Progenitor cell of endocrine pancreas (in vitro differentiated cells): ENCODE results near the gene MYO1A. TPM values are rescaled to one million over a fixed set of nuclear protein-coding genes. Genes with fewer than 3 reads are reported as not detected.

ENCODE experiments used
- DNase-seq: peaks from one replicate; pipeline ENCODE4 v3.0.0; 2021; ENCODE audit warnings: low spot score; ENCODE audit not compliant: unreplicated experiment
- H3K27ac Mint-ChIP-seq: 2 replicates; pipeline ENCODE4 v1.8.0; 2021; ENCODE audit warnings: mild to moderate bottlenecking, moderate library complexity, mixed read lengths
- H3K27me3 Mint-ChIP-seq: 2 replicates; pipeline ENCODE4 v1.8.0; 2021; ENCODE audit warnings: mixed read lengths
- H3K36me3 Mint-ChIP-seq: 2 replicates; pipeline ENCODE4 v1.8.0; 2022; ENCODE audit warnings: mixed read lengths; ENCODE audit not compliant: insufficient read depth
- H3K4me1 Mint-ChIP-seq: 2 replicates; pipeline ENCODE4 v1.8.0; 2021; ENCODE audit warnings: low read depth, mixed read lengths
- H3K4me3 Mint-ChIP-seq: 2 replicates; pipeline ENCODE4 v1.8.0; 2021; ENCODE audit warnings: low read depth, mild to moderate bottlenecking, moderate library complexity, mixed read lengths
- H3K9me3 Mint-ChIP-seq: 2 replicates; pipeline ENCODE4 v1.8.0; 2021; ENCODE audit warnings: low read depth, mixed read lengths
- total RNA-seq: library from RNA; stranded (reverse); gene quantifications from 2 replicates; pipeline ENCODE4 v1.2.1, GENCODE V29; 2021
- TF ChIP-seq, protein P1 (sequence below): fragments of 200-600 bp; sonication (generic); IDR thresholded peaks from one replicate; pipeline ENCODE4 v1.5.0; 2021; ENCODE audit warnings: antibody characterized with exemption, mild to moderate bottlenecking; ENCODE audit not compliant: unreplicated experiment

MYO1A gene
- total RNA-seq, 1 donor from 2014 or later, result 1.2 TPM

DNA sequence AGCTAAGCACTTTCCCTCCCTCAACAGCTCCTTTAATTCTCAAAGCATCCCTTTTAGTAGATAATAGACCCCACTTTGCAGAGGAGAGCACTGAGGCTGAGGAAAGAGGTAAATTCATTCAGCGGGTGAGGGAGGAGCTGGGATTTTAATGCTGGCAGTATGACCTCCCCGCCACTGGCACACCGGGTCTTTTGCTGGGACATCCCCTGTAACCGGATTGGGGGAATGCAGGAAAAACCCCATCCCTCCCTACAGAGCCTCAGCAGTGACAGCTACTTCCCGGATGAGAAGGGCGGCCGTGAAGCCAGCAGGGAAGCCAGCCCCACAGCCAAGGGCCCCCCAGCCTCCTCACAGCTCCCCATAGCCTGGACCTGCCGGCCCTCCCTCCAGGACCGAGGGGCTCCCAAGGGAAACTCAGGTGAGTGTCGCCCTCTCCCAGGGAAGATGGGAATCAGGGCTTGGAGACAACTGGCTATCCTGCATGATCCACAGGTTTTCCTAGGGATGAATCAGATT, 55.6 kb downstream of the MYO1A start:
- H3K4me1 Mint-ChIP-seq, result no peaks in the 10 kb centered on the region
- DNase-seq, result no peak
- H3K4me3 Mint-ChIP-seq, result no peak overlapping the region
- H3K9me3 Mint-ChIP-seq, result no peaks in the 10 kb centered on the region
- H3K27me3 Mint-ChIP-seq, result no peaks in the 10 kb centered on the region
- H3K27ac Mint-ChIP-seq, result no peak overlapping the region
- peaks cover 7% of the 10 kb centered on the region for H3K36me3 Mint-ChIP-seq
- TF ChIP-seq, protein P1, sequence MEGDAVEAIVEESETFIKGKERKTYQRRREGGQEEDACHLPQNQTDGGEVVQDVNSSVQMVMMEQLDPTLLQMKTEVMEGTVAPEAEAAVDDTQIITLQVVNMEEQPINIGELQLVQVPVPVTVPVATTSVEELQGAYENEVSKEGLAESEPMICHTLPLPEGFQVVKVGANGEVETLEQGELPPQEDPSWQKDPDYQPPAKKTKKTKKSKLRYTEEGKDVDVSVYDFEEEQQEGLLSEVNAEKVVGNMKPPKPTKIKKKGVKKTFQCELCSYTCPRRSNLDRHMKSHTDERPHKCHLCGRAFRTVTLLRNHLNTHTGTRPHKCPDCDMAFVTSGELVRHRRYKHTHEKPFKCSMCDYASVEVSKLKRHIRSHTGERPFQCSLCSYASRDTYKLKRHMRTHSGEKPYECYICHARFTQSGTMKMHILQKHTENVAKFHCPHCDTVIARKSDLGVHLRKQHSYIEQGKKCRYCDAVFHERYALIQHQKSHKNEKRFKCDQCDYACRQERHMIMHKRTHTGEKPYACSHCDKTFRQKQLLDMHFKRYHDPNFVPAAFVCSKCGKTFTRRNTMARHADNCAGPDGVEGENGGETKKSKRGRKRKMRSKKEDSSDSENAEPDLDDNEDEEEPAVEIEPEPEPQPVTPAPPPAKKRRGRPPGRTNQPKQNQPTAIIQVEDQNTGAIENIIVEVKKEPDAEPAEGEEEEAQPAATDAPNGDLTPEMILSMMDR, result no peak

DNA sequence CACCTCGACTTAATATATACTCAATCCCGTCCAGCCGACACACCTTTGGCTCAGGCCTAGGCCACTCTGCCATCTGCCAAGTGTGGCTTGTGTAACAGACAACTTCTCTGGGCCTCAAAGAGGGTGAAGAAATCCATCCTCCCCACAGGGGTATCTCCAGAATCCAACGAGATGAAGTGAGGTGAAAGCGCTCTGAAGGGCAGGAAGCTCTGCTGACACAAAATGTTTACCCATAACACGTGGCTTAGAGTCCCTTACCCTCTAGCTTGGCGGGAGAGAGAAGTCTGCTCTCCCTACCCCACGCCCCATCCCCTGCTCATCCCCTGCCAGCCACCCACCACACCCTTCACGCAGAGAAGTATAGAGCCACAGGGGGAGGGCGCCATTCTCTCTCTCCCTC, 56.6 kb downstream of the MYO1A start:
- H3K36me3 Mint-ChIP-seq, result peaks cover 7% of the 10 kb centered on the region
- TF ChIP-seq, protein P1, result no peak
- DNase-seq, result no peak

DNA sequence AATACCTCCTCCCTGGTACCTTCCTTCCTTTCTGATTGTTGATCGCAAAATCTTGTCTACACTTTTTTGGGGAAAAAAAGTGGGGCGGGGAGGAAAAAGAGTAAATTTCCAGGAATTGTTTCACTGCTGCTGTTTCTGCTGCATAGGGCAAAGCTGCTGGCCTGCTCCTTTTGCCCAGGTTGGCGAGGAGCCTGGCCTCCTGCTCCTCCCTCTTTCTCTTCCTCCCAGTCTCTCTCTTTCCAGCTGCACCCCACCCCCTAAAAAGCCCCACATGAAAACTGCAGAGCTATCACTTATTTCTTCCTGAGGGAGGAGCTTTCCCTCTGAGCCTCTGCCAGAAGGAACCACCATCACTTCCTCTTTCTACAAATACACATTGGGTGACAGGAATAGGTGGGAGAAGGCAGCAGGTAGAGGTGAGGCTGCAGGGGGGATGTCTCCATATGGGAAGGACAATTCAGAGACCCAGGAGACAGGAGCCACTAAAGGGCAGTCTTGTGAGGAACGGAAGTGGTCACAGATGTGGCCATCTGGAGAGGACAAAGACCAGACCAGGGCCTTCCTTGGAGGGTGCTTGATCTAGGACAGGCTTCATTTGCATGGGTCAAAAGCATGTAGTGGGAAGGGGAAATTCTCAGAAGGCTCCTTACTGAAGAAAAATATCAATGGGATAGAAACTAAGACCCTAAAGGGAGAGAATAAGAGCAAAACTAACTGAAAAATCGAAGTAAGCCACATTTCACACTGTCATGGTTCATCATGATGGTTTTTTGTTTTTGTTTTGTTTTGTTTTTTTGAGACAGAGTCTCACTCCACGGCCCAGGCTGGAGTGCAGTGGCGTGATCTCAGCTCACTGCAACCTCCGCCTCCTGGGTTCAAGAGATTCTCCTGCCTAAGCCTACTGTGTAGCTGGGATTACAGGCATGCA, 58.3 kb downstream of the MYO1A start:
- Mint-ChIP-seq H3K27me3 (no peaks in the 10 kb centered on the region), H3K9me3 (no peaks in the 10 kb centered on the region), H3K4me1 (no peaks in the 10 kb centered on the region), H3K36me3 (peaks cover 7% of the 10 kb centered on the region), H3K27ac (no peak overlapping the region), H3K4me3 (no peak overlapping the region)
- TF ChIP-seq, protein P1, result no peak
- DNase-seq, result no peak

More for the DNA sequence above, 56.6 kb downstream of the MYO1A start:
- H3K4me3 Mint-ChIP-seq, result no peak overlapping the region
- no peak overlapping the region for H3K27ac Mint-ChIP-seq
- no peaks in the 10 kb centered on the region for H3K27me3 Mint-ChIP-seq
- H3K4me1 Mint-ChIP-seq, result no peaks in the 10 kb centered on the region
- H3K9me3 Mint-ChIP-seq, result no peaks in the 10 kb centered on the region

DNA sequence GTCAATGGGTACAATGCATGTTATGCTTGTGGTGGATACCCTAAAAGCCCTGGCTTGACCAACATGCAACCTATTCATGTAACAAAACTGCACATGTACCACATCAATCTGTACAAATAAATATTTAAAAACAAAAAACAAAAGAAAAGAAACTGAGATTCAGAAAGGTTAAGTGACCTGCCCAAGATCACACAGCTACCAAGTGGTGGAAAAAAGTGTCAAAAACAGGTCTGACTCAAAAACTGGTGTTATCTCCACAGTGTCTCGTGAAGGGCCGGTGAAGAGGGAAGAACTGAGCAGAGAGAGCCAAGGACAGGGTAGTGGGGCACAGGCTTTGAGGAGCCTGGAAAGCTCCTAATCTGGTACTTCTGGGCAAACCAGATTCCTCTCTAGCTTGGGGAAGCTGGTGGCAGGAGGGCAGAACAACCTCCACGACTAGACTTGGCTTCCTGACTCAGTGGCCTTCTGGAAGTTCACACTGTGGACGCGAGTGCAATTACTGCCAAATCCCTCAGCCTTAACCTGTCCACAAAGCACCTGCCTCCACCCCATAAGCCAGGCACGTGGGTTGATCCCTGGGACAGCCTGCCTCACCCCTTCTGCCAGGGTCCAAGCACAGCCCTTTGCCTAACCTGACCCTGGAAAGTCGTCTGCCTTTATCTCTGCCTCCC, 59.1 kb downstream of the MYO1A start:
- TF ChIP-seq, protein P1, result no peak
- no peak overlapping the region for H3K4me3 Mint-ChIP-seq
- H3K27ac Mint-ChIP-seq, result no peak overlapping the region
- peaks cover 3% of the 10 kb centered on the region for H3K36me3 Mint-ChIP-seq
- DNase-seq, result no peak
- H3K9me3 Mint-ChIP-seq, result no peaks in the 10 kb centered on the region
- no peaks in the 10 kb centered on the region for H3K27me3 Mint-ChIP-seq
- no peaks in the 10 kb centered on the region for H3K4me1 Mint-ChIP-seq

DNA sequence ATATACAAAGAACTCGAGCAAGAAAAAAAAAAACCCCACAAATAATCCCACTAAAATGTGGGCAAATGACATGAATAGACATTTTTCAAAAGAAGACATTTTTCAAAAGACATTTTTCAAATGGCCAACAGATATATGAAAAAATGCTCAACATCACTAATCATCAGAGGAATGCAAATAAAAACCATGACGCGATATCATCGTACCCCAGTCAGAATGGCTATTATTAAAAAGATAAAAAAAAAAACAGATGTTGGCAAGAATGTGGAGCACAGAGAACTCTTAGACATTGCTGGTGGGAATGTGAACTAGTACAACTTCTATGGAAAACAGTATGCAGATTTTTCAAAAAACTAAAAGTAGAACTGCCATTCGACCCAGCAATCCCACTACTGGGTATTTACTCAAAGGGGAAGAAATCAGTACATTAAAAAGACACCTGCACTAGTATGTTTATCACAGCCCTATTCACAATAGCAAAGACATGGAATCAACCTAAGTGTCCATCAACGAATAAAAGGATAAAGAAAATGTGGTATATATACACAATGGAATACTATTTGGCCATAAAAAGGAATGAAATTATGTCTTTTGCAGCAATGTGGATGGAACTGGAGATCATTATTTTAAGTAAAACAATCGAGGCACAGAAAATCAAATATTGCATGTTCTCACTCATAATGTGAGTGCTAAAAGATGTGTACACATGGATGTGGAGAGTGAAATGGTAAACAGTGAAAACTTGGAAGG, 59.9 kb downstream of the MYO1A start:
- no peaks in the 10 kb centered on the region for H3K4me1 Mint-ChIP-seq
- peaks cover 2% of the 10 kb centered on the region for H3K36me3 Mint-ChIP-seq
- H3K9me3 Mint-ChIP-seq, result no peaks in the 10 kb centered on the region
- TF ChIP-seq, protein P1, result no peak
- no peaks in the 10 kb centered on the region for H3K27me3 Mint-ChIP-seq
- no peak overlapping the region for H3K27ac Mint-ChIP-seq
- no peak for DNase-seq
- H3K4me3 Mint-ChIP-seq, result no peak overlapping the region
